Measurements from ENCODE around the gene KRT20. TPM values are rescaled to one million over a fixed set of nuclear protein-coding genes. Genes with fewer than 3 reads are reported as not detected.

The KRT20 gene
- total RNA-seq, 1 donor from 2014 or later, result not detected

- intact Hi-C loops (cut with DNase I), result no loop called here
- no peaks in the 10 kb centered on the region for H3K4me1 ChIP-seq
- TF ChIP-seq, protein P1, sequence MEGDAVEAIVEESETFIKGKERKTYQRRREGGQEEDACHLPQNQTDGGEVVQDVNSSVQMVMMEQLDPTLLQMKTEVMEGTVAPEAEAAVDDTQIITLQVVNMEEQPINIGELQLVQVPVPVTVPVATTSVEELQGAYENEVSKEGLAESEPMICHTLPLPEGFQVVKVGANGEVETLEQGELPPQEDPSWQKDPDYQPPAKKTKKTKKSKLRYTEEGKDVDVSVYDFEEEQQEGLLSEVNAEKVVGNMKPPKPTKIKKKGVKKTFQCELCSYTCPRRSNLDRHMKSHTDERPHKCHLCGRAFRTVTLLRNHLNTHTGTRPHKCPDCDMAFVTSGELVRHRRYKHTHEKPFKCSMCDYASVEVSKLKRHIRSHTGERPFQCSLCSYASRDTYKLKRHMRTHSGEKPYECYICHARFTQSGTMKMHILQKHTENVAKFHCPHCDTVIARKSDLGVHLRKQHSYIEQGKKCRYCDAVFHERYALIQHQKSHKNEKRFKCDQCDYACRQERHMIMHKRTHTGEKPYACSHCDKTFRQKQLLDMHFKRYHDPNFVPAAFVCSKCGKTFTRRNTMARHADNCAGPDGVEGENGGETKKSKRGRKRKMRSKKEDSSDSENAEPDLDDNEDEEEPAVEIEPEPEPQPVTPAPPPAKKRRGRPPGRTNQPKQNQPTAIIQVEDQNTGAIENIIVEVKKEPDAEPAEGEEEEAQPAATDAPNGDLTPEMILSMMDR (IDR thresholded peaks at IDR 0.05), result no peak
Observed at GRCh38 chr17:40871316-40871715, 13.7 kb downstream of the KRT20 start.

DNA sequence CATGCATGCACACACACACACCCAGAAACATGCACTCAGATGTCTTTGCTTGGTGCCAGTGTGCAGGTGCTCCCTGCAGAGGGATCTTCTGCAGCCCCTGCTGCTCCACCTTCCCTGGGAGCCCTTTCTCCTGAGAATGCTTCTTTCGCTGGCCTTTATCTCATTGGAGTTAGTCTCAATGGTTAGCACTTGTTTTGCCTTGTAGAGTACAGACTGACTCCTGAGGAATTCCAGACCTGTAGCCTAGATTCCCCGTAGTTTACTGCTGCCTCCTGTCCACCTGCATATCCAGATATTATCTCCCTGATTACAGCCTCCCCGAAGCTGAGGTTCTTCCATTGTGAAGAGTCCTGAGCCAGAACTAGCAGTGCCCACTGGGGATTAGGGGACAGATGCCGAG lies 14.9 kb downstream of the KRT20 start:
- intact Hi-C loops (cut with DNase I), result no loop called here
- H3K27me3 ChIP-seq, result no peaks in the 10 kb centered on the region
- H3K9me3 ChIP-seq, result no peaks in the 10 kb centered on the region
- H3K36me3 ChIP-seq, result no peaks in the 10 kb centered on the region
- TF ChIP-seq, protein P1 (IDR thresholded peaks at IDR 0.05), result no peak
- no peak overlapping the region for H3K4me3 ChIP-seq
- no peak for DNase-seq (ENCODE audit: low spot score in 2 of 2)
- H3K27ac ChIP-seq, result no peak overlapping the region
- H3K4me1 ChIP-seq, result no peaks in the 10 kb centered on the region

More at GRCh38 chr17:40871316-40871715, 13.7 kb downstream of the KRT20 start:
- Histone ChIP-seq H3K27ac (no peak overlapping the region), H3K9me3 (no peaks in the 10 kb centered on the region), H3K36me3 (no peaks in the 10 kb centered on the region), H3K4me3 (no peak overlapping the region), H3K27me3 (no peaks in the 10 kb centered on the region)
- DNase-seq (ENCODE audit: low spot score in 2 of 2), result no peak

DNA sequence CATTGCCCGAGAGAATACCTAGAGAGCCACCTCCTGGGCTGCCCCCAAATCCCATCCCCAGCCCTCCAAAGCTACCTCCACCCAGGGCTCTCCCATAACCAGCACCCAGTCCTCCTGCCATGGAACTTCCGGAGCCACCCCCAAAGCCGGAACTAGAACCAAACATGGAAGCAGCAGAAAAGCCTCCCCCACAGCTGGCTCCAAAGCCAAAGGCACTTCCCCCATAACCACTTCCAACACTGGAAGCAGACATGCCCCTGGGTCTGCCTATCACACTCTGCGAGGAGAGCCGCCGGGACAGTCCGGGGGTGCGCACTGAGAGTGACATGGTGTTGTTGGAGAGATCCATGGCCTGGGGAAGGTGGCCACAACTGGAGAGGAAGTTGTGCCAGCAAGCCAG lies 18.2 kb downstream of the KRT20 start, which contains the start of gene KRT12:
Gene KRT12, minus strand, starts transcription at position 386 of the 400 bp plus-strand sequence. Its CDS starts 37 bp downstream, at position 349.
- intact Hi-C loops (cut with DNase I), result no loop called here
- DNase-seq (ENCODE audit: low spot score in 2 of 2), result no peak
- no peaks in the 10 kb centered on the region for H3K9me3 ChIP-seq
- no peak within 1 kb of the TSS for H3K4me3 ChIP-seq
- H3K4me1 ChIP-seq, result no peaks in the 10 kb centered on the region
- no peaks in the 10 kb centered on the region for H3K27me3 ChIP-seq
- no peak within 1 kb of the TSS for H3K27ac ChIP-seq
- H3K36me3 ChIP-seq, result no peaks in the 10 kb centered on the region
- TF ChIP-seq, protein P1 (IDR thresholded peaks at IDR 0.05), result no peak

DNA sequence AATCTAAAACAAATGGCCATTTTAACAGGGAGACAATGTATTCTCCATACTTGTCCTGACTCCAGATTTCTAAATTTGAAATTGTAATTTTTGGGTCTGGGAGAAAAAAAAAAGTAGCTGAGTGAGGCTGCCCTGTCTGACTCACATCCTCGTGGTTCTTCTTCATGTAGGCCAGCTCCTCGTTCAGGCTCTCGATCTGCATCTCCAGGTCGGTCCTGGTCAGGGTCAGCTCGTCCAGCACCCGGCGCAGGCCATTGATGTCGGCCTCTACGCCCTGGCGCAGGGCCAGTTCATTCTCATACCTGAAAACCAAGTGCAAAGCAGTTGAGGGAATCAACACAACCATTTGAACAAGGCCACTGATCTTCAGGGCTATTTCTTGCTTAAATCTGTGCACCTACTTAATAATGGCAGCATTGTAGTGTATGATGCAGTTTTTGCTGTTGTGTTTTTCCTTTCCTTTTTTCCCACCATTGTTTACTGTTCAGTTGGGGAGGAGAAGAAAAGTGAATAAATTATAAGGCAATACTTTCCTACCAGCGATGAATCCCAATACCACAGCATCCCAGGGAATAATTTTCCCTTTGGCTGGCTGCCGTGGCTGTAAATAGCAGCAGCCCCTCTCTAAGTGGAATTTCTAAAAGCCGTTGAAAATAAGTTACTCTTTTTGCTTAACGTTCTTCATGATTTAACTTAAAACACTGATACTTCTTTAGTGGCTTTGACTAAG lies 20.2 kb downstream of the KRT20 start:
- TF ChIP-seq, protein P1 (IDR thresholded peaks at IDR 0.05), result no peak
- Histone ChIP-seq H3K27ac (no peak overlapping the region), H3K4me1 (no peaks in the 10 kb centered on the region), H3K27me3 (no peaks in the 10 kb centered on the region), H3K4me3 (no peak overlapping the region), H3K9me3 (no peaks in the 10 kb centered on the region), H3K36me3 (no peaks in the 10 kb centered on the region)
- intact Hi-C loops (cut with DNase I), result no loop called here
- DNase-seq (ENCODE audit: low spot score in 2 of 2), result no peak

DNA sequence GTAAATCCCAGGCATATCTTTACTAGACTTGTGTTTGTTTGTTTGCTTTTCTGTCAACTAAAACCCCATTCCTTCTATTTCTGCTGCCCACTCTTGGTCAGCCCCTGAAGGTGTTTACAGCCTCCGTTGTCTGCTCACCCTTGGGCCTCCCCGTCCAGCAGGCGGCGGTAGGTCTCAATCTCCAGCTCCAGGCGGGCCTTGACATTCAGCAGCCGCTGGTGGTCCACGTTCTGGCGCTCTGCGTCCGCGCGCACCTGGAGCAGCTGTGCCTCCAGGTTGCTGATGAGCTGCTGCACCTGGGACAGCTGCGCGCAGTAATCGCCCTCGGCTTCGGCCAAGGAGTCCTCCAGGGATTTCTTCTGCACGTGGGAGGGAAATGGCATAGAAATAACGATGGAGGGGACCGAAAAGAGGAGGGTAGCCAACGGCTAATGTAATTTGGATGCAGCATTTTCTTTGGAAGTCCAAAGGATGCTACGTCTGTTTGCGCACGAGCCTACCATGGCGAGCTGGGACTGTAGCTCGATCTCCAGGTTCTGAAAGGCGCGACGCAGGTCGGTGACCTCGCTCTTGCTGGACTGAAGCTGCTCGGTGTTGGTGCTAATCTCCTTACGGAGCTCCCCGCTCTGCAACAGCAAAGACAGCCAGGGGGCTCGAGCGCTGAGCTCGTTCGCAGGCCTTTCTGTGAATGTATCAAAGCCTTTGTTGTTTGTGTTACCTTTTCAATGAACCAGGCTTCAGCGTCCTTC lies 21.9 kb downstream of the KRT20 start:
- Histone ChIP-seq H3K27ac (no peak overlapping the region), H3K4me1 (no peaks in the 10 kb centered on the region), H3K27me3 (no peaks in the 10 kb centered on the region), H3K4me3 (no peak overlapping the region), H3K36me3 (no peaks in the 10 kb centered on the region), H3K9me3 (no peaks in the 10 kb centered on the region)
- intact Hi-C loops (cut with DNase I), result no loop called here
- DNase-seq (ENCODE audit: low spot score in 2 of 2), result no peak
- TF ChIP-seq, protein P1 (IDR thresholded peaks at IDR 0.05), result no peak

All from ascending aorta (tissue), 2 donors.